ENCODE results near the gene XRCC3. TPM values are rescaled to one million over a fixed set of nuclear protein-coding genes. Genes with fewer than 3 reads are reported as not detected.

Gene XRCC3
- total and polyA plus RNA-seq, 2 of the 8 experiments (the other 6 are each of a cell fraction or from before 2014, with no cell fraction given): 36.9 to 41.8 TPM

DNA sequence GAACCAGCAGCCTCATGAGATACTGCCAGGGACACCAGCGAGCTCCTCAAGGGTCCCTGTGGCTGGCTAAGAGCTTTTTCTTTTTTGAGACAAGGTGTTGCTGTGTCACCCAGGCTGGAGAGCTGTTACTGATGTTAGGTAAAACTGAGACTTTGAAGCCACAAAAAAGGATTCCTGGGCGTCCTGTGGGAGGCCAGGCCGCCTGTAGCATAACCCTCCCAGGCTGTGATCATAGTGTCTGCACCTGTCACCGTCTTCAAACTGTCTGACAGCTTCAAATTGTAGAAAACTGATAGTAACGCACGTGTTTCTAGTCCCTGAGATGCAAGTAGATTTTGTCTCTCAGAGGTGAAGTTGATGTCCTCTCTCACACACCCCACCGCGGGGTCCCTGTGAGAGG is 4.5 kb upstream of the XRCC3 start:
- no peak overlapping the region for H4K8ac ChIP-seq (ENCODE audit: extremely low read depth, insufficient read depth, low read length)
- H2BK120ac ChIP-seq (replicated peaks; ENCODE audit: low read depth, low read length): no peak overlapping the region
- ChIA-PET CTCF (ENCODE audit: partially characterized antibody) (interaction anchor here (0.8 to 2.5 kb wide), 4 partner anchors 9 to 16 kb away, joined by 3 to 9 read pairs (median 3); no protein-coding TSS in a partner anchor), POLR2A (ENCODE audit: partially characterized antibody) (interaction anchor here (0.9 to 2.0 kb wide), 2 partner anchors 15 to 19 kb away, joined by 3 to 7 read pairs; no protein-coding TSS in a partner anchor)
- H4K20me1 ChIP-seq (replicated peaks in 1 of 2; ENCODE audit: control insufficient read depth in 1 of 2, insufficient read depth in 2 of 2, low read length in 2 of 2): peaks cover 15 to 24% of the 10 kb centered on the region in 2 experiments
- no peak overlapping the region for H2AK5ac ChIP-seq (ENCODE audit: low read depth, low read length)
- no peak overlapping the region for H3K4me3 ChIP-seq (ENCODE audit: extremely low read depth in 1 of 4, insufficient read depth in 2 of 4, low read depth in 3 of 4, low read length in 4 of 4)
- H3K4me1 ChIP-seq (replicated peaks in 1 of 4; ENCODE audit: control insufficient read depth in 3 of 4, insufficient read depth in 4 of 4, low read length in 3 of 4): peaks cover 0 to 6% (median 0%) of the 10 kb centered on the region in 4 experiments; a peak in 3 of 7 replicates
- TF ChIP-seq BRCA1 (IDR thresholded peaks at IDR 0.05; ENCODE audit: low read depth, low read length): no peak
- no peak for TF ChIP-seq YY1 (IDR thresholded peaks at IDR 0.05; ENCODE audit: low read depth, low read length)
- TF ChIP-seq CHD2 (IDR thresholded peaks at IDR 0.05; ENCODE audit: low read length): no peak
- TF ChIP-seq KDM1A (IDR thresholded peaks at IDR 0.05; ENCODE audit: borderline replicate concordance, low read length): no peak
- TF ChIP-seq, protein P1, sequence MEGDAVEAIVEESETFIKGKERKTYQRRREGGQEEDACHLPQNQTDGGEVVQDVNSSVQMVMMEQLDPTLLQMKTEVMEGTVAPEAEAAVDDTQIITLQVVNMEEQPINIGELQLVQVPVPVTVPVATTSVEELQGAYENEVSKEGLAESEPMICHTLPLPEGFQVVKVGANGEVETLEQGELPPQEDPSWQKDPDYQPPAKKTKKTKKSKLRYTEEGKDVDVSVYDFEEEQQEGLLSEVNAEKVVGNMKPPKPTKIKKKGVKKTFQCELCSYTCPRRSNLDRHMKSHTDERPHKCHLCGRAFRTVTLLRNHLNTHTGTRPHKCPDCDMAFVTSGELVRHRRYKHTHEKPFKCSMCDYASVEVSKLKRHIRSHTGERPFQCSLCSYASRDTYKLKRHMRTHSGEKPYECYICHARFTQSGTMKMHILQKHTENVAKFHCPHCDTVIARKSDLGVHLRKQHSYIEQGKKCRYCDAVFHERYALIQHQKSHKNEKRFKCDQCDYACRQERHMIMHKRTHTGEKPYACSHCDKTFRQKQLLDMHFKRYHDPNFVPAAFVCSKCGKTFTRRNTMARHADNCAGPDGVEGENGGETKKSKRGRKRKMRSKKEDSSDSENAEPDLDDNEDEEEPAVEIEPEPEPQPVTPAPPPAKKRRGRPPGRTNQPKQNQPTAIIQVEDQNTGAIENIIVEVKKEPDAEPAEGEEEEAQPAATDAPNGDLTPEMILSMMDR (IDR thresholded peaks at IDR 0.05; ENCODE audit: control extremely low read depth in 1 of 3, insufficient read depth in 1 of 3, low read depth in 1 of 3, low read length in 3 of 3): no peak
- TF ChIP-seq FOSL1 (IDR thresholded peaks at IDR 0.05; ENCODE audit: insufficient read depth, low read depth, low read length): no peak
- no peak for TF ChIP-seq NANOG (IDR thresholded peaks at IDR 0.05; ENCODE audit: insufficient read depth, low read depth, low read length, poor library complexity, severe bottlenecking)
- no peak for TF ChIP-seq EZH2 (IDR thresholded peaks at IDR 0.05; ENCODE audit: low read depth, low read length, severe bottlenecking)
- no peak overlapping the region for H3K14ac ChIP-seq (ENCODE audit: insufficient read length)
- peaks cover 4% of the 10 kb centered on the region; the same call in 1 of the 2 replicates for H3K23me2 ChIP-seq (ENCODE audit: low read depth, low read length)
- H3K18ac ChIP-seq (ENCODE audit: extremely low read depth, low read length): no peak overlapping the region
- no peak overlapping the region for H2BK12ac ChIP-seq (ENCODE audit: low read depth, low read length)
- H3K9me3 ChIP-seq (ENCODE audit: insufficient read depth in 2 of 2, low read depth in 1 of 2, low read length in 1 of 2): no peaks in the 10 kb centered on the region
- H3K4me2 ChIP-seq (ENCODE audit: insufficient read depth in 1 of 2, low read depth in 2 of 2, low read length in 2 of 2): no peak overlapping the region
- no peaks in the 10 kb centered on the region; a peak in 1 of 8 replicates for H3K36me3 ChIP-seq (ENCODE audit: control insufficient read depth in 2 of 4, insufficient read depth in 4 of 4, low read length in 3 of 4)
- DNase-seq (ENCODE audit: low read depth in 1 of 2, low spot score in 2 of 2): no peak
- H2BK15ac ChIP-seq (ENCODE audit: low read length): no peak overlapping the region
- no peak for FAIRE-seq
- no peak overlapping the region for H3K9ac ChIP-seq (replicated peaks in 1 of 4; ENCODE audit: extremely low read depth in 1 of 4, low read depth in 3 of 4, low read length in 3 of 4)
- no peak overlapping the region for H2BK20ac ChIP-seq (ENCODE audit: low read length)
- no peak overlapping the region for H4K91ac ChIP-seq (replicated peaks; ENCODE audit: insufficient read length, low read length)
- 88% methylated on average over 8 of the region's 8 CpGs; no CpG with 5 or more reads in 1 of the 2 experiments for WGBS, 2 experiments (ENCODE audit: extremely low coverage in 1 of 2, insufficient coverage in 1 of 2, insufficient read length in 1 of 2, insufficient replicate concordance in 2 of 2, low coverage in 1 of 2, low lambda C conversion rate in 2 of 2, missing lambda C conversion rate in 1 of 2)
- H3K79me1 ChIP-seq (ENCODE audit: low read depth, low read length): peaks cover 22% of the 10 kb centered on the region
- H3K23ac ChIP-seq (ENCODE audit: insufficient read length): no peak overlapping the region
- H2AFZ ChIP-seq (ENCODE audit: low read length): no peak overlapping the region
- H3K27me3 ChIP-seq (replicated peaks in 1 of 4; ENCODE audit: control insufficient read depth in 3 of 4, extremely low read depth in 1 of 4, insufficient read depth in 3 of 4, low read length in 3 of 4): no peaks in the 10 kb centered on the region
- no peak overlapping the region for H3K56ac ChIP-seq (replicated peaks; ENCODE audit: insufficient read length, low read depth, low read length)
- no peak overlapping the region for H2BK5ac ChIP-seq (ENCODE audit: low read depth, low read length)
- peaks cover 0 to 72% of the 10 kb centered on the region in 2 experiments; a peak in 3 of 4 replicates for H3K79me2 ChIP-seq (ENCODE audit: control insufficient read depth in 1 of 2, insufficient read depth in 2 of 2, low read length in 2 of 2)
- H4K5ac ChIP-seq (ENCODE audit: insufficient read length, low read depth, low read length): no peak overlapping the region
- H3K27ac ChIP-seq (ENCODE audit: low read depth, low read length): no peak overlapping the region
- H3K4ac ChIP-seq (replicated peaks; ENCODE audit: insufficient read length, low read depth, low read length): no peak overlapping the region

All from H1 (cell line).